Astrocyte of the cerebellum (primary cell): ENCODE results near the gene LGALS3.
A peak's percentile ranks its signal among the peaks of the same experiment; 100 is the strongest.

Experiments
- DNase-seq: peaks from one replicate; pipeline ENCODE4 v3.0.0-alpha.2; 2011; ENCODE audit warnings: low read depth
- H3K4me3 ChIP-seq: 2 replicates; pipeline ENCODE4 v1.5.1; 2011; ENCODE audit warnings: mild to moderate bottlenecking, low read depth, low read length, moderate library complexity
- in situ Hi-C: cut with HindIII; loops from 2 replicates; pipeline ENCODE4 v1.10.0; 2017; ENCODE audit warnings: low sequenced_read_pairs
- TF ChIP-seq, protein P1 (sequence below): IDR thresholded peaks from 2 replicates; pipeline ENCODE4 v1.5.1; 2012; ENCODE audit warnings: low read length, low read depth, moderate library complexity, mild to moderate bottlenecking; ENCODE audit errors: missing control alignments

The LGALS3 gene

GRCh38 chr14:55180006-55180405, 51.0 kb downstream of the LGALS3 start:
- no peak overlapping the region for H3K4me3 ChIP-seq
- TF ChIP-seq, protein P1, sequence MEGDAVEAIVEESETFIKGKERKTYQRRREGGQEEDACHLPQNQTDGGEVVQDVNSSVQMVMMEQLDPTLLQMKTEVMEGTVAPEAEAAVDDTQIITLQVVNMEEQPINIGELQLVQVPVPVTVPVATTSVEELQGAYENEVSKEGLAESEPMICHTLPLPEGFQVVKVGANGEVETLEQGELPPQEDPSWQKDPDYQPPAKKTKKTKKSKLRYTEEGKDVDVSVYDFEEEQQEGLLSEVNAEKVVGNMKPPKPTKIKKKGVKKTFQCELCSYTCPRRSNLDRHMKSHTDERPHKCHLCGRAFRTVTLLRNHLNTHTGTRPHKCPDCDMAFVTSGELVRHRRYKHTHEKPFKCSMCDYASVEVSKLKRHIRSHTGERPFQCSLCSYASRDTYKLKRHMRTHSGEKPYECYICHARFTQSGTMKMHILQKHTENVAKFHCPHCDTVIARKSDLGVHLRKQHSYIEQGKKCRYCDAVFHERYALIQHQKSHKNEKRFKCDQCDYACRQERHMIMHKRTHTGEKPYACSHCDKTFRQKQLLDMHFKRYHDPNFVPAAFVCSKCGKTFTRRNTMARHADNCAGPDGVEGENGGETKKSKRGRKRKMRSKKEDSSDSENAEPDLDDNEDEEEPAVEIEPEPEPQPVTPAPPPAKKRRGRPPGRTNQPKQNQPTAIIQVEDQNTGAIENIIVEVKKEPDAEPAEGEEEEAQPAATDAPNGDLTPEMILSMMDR, result no peak
- in situ Hi-C loops, result no loop called here
- no peak for DNase-seq

GRCh38 chr14:55180434-55180833, 51.4 kb downstream of the LGALS3 start:
- no peak overlapping the region for H3K4me3 ChIP-seq
- no peak for DNase-seq
- in situ Hi-C loops, result no loop called here
- TF ChIP-seq, protein P1, result no peak

DNA sequence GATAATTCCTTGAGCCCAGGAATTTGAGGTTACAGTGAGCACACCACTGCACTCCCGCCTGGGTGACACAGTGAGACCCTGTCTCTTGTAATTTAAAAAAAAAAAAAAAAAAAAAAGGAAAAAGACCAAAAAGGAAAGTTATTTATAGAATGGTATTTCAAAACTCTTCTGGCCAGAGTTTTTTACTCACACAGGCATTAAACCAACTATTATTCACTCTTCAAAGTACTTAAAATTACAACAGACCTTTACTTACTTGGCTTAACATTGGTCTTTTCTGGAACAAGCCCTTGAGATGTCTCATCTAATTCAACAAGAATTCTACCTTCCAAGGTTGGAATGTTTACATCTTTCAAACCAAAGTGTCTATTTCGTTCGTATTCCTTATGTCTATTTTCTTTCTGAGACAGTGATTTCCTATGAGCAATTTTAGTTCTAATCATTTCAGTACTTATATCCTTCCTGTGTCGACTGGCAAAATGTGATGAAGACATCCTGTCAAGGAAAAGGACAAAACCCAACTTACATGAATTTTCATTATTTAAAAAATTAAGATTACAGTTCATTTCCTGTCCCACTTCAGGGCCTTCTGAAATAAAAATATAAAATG, 59.7 kb downstream of the LGALS3 start:
- no peak overlapping the region for H3K4me3 ChIP-seq
- TF ChIP-seq, protein P1, result no peak
- no peak for DNase-seq
- in situ Hi-C loops, result no loop called here

GRCh38 chr14:55190906-55191202, 61.8 kb downstream of the LGALS3 start:
- H3K4me3 ChIP-seq, result peak overlapping the region; percentile 79
- in situ Hi-C loops, result no loop called here
- TF ChIP-seq, protein P1, result no peak
- DNase-seq, result no peak

DNA sequence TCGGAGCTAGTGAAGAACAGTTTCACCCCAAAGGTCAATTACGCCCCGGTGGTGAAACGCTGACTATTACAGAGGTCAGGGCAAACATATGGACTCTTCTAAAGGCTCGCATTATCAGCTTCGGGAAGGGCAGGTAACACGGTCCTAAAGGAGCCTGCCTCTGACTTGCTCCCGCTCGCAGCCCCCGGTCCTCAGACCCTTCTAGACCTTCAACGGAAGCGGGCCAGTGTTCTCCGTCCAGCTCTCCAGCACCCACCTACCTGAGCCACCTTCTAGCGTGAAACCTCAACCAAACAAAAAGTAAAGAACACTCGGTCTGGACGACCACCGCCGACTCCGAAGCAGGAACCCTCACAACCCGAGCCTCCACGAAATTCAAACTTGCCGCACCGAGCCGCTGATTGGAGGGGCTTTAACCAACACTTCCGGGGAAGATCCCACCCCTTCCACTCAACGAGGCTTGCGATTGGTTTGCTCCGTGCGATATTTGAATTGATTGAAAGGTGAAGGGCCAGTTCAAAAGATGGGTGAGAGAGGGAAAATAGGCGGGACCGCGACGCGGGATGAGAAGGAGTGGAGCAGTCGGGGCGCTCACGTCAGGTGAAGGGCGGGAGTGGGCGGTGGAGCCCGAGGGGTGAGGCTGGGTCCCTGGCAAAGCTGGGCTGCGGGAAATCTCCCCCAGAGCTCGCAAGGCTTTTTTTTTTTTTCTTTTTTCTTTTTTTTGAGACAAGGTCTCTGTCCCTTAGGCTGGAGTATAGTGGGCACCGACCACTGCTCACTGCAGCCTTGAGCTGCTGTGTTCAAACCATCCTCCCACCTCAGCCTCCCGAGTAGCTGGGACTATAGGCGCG, 62.4 kb downstream of the LGALS3 start, which contains the start of gene DLGAP5:
Gene DLGAP5 (minus strand): TSS at position 383 of the 851 bp plus-strand sequence. CDS start 2,406 bp downstream, outside the sequence.
- in situ Hi-C loops, result no loop called here
- peak; percentile 90 for DNase-seq
- H3K4me3 ChIP-seq, result peak within 1 kb of the TSS; percentile 79
- TF ChIP-seq, protein P1, result no peak

DNA sequence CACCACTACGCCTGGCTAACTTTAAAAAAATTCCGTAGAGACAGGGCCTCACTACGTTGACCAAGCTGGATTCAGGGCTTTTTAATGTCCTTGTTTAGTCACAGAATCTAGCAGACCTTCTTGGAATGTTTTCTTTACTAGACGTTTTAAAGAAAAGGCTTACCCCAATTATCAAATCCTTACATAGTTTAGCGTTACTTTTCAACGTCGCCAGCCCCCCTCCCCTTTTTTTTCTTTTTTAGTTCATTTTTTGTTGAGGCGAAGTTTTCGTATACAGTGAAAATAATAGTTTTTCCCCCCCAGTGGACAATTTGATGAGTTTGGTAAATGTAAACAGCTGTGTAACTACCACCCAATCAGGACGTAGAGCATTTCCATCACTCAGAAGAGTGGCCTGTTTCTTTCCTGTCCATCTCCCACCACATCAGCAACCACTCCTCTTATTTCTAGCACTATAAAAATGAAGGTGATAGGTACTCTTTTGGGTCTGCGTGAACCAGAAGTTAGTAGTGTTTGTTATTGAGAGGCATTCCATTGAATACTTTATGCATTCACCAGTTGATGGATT, 63.1 kb downstream of the LGALS3 start:
- TF ChIP-seq, protein P1, result no peak
- in situ Hi-C loops, result no loop called here
- no peak for DNase-seq
- peak overlapping the region; percentile 79 for H3K4me3 ChIP-seq
